Femur (tissue), 1 donor: ENCODE results near the gene GBF1.

Experiments
- DNase-seq: peaks from one replicate; pipeline ENCODE4 v3.0.0-alpha.2; 2017

The GBF1 gene

DNA sequence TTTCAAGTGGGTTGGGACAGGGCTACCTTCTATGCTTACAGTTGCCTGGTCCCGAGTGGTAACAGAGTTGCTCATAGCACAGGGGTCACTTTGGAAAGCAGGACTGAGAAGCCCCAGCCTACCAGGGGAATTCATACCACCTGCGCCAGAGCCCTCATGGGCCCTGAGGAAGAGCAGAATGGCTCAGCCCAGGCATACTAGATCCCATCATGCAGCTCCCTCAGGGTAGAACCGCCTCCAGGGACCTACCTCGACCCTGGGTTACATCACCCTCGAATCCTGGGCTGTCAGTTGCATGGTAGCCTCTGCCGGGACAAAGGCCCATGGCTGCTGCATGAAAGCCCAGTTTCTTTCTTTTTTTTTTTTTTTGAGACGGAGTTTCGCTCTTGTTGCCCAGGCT is 184.1 kb downstream of the GBF1 start:
- no peak for DNase-seq

- DNase-seq, result no peak
Measured at GRCh38 chr10:102431452-102432124, 186.3 kb downstream of the GBF1 start.
